Activated CD8-positive, alpha-beta T cell treated with anti-CD3 and anti-CD28 coated beads for 36 hours (primary cell): ENCODE results near the gene NUP98. TPM values are rescaled to one million over a fixed set of nuclear protein-coding genes. Genes with fewer than 3 reads are reported as not detected.
"Not testable (repeated sequence)": the region's sequence is repeated elsewhere in the genome, so short reads cannot be mapped to it uniquely, and the experiment has no call there.

Experiments used
- ATAC-seq: fragments of 200-7000 bp; cut with Tn5 transposase; one replicate; pipeline ENCODE4 v1.10.0; 2021; ENCODE audit warnings: mild to moderate bottlenecking, moderate library complexity
- CTCF ChIA-PET: fragments of 350-600 bp; sonication (Branson Sonifier 250); formaldehyde crosslinking; loops from one replicate; lab custom pipeline; 2021; ENCODE audit warnings: antibody characterized with exemption; lab: Charles Lee
- POLR2A ChIA-PET: fragments of 350-600 bp; sonication (Branson Sonifier 250); formaldehyde crosslinking; loops from one replicate; lab custom pipeline; 2021; ENCODE audit warnings: antibody characterized with exemption; lab: Charles Lee
- DNase-seq: peaks from one replicate; pipeline ENCODE4 v3.0.0-alpha.2; 2020
- H3K27ac Mint-ChIP-seq: one replicate; pipeline ENCODE4 v1.8.0; 2021; ENCODE audit warnings: mild to moderate bottlenecking, mixed read lengths
- H3K27me3 Mint-ChIP-seq: one replicate; pipeline ENCODE4 v1.8.0; 2021; ENCODE audit warnings: mixed read lengths
- H3K36me3 Mint-ChIP-seq: one replicate; pipeline ENCODE4 v1.8.0; 2021; ENCODE audit warnings: low read depth, mixed read lengths
- H3K4me1 Mint-ChIP-seq: one replicate; pipeline ENCODE4 v1.8.0; 2021; ENCODE audit warnings: low read depth, mixed read lengths
- H3K4me3 Mint-ChIP-seq: one replicate; pipeline ENCODE4 v1.8.0; 2021; ENCODE audit warnings: mild to moderate bottlenecking, moderate library complexity, mixed read lengths
- H3K9me3 Mint-ChIP-seq: one replicate; pipeline ENCODE4 v1.8.0; 2021; ENCODE audit warnings: mixed read lengths
- CTCF ChIP-seq: fragments of 200-600 bp; IDR thresholded peaks from one replicate; pipeline ENCODE4 v1.8.0; 2022; ENCODE audit warnings: antibody characterized with exemption, mild to moderate bottlenecking
- intact Hi-C: fragments of 100-400 bp; cut with micrococcal nuclease; formaldehyde crosslinking; loops from one replicate; pipeline ENCODE4 v1.10.0; 2022
- total RNA-seq, 2 experiments: library from RNA; stranded (reverse); gene quantifications; one replicate each; pipeline ENCODE4 v1.2.3, GENCODE V29; 2021

NUP98 gene
- total RNA-seq, 2 experiments from 2014 or later: 88.4 to 89.9 TPM

- TF ChIP-seq CTCF: no peak
- H3K9me3 Mint-ChIP-seq: no peaks in the 10 kb centered on the region
- peaks cover 31% of the 10 kb centered on the region for H3K36me3 Mint-ChIP-seq
- ChIA-PET POLR2A (interaction anchor here (0.6 kb wide), 1 partner anchor 234 kb away, joined by 3 read pairs; no protein-coding TSS in a partner anchor), CTCF (interaction anchor here (1.0 to 1.1 kb wide), 2 partner anchors 16 to 27 kb away, joined by 3 to 4 read pairs; no protein-coding TSS in a partner anchor)
- intact Hi-C loops: no loop called here
- H3K4me1 Mint-ChIP-seq: peaks cover 27% of the 10 kb centered on the region
- DNase-seq (no peak), ATAC-seq (no peak)
- no peak overlapping the region for H3K27ac Mint-ChIP-seq
- no peak overlapping the region for H3K4me3 Mint-ChIP-seq
- H3K27me3 Mint-ChIP-seq: no peaks in the 10 kb centered on the region
Measured at GRCh38 chr11:3822312-3822711, 25.0 kb upstream of the NUP98 start.

GRCh38 chr11:3820971-3821370, 23.6 kb upstream of the NUP98 start:
- H3K36me3 Mint-ChIP-seq: peaks cover 21% of the 10 kb centered on the region
- CTCF ChIA-PET: interaction anchor here (0.6 to 3.8 kb wide), 3 partner anchors 13 to 252 kb away, joined by 3 to 32 read pairs (median 9); partner anchors contain the start of gene PGAP2
- intact Hi-C loops: no loop called here
- POLR2A ChIA-PET: interaction anchor here (0.9 kb wide), 1 partner anchor 16 kb away, joined by 3 read pairs; no protein-coding TSS in a partner anchor
- peaks cover 19% of the 10 kb centered on the region for H3K4me1 Mint-ChIP-seq
- no peak for TF ChIP-seq CTCF
- H3K4me3 Mint-ChIP-seq: no peak overlapping the region
- DNase-seq (no peak), ATAC-seq (no peak)
- H3K27ac Mint-ChIP-seq: no peak overlapping the region
- H3K27me3 Mint-ChIP-seq: no peaks in the 10 kb centered on the region
- H3K9me3 Mint-ChIP-seq: no peaks in the 10 kb centered on the region

- Mint-ChIP-seq H3K4me3 (no peak overlapping the region), H3K9me3 (no peaks in the 10 kb centered on the region), H3K27ac (no peak overlapping the region), H3K4me1 (no peaks in the 10 kb centered on the region), H3K36me3 (peaks cover 8% of the 10 kb centered on the region), H3K27me3 (no peaks in the 10 kb centered on the region)
- intact Hi-C loops: no loop called here
- ChIA-PET CTCF (interaction anchor here (1.1 to 3.8 kb wide), 3 partner anchors 9 to 255 kb away, joined by 4 to 32 read pairs (median 8); partner anchors contain the start of gene PGAP2), POLR2A (interaction anchor here (1.3 to 1.8 kb wide), 2 partner anchors 11 to 37 kb away, joined by 3 to 4 read pairs; no protein-coding TSS in a partner anchor)
- TF ChIP-seq CTCF: no peak
- DNase-seq (no peak), ATAC-seq (no peak)
Measured at GRCh38 chr11:3817181-3817800, 19.9 kb upstream of the NUP98 start.

- ATAC-seq (no peak), DNase-seq (no peak)
- H3K36me3 Mint-ChIP-seq: peaks cover 8% of the 10 kb centered on the region
- H3K9me3 Mint-ChIP-seq: no peaks in the 10 kb centered on the region
- ChIA-PET POLR2A (interaction anchor here (1.3 to 1.8 kb wide), 2 partner anchors 12 to 38 kb away, joined by 3 to 4 read pairs; no protein-coding TSS in a partner anchor), CTCF (interaction anchor here (1.1 to 2.6 kb wide), 2 partner anchors 9 to 256 kb away, joined by 4 to 8 read pairs; partner anchors contain the start of gene PGAP2)
- no peak overlapping the region for H3K27ac Mint-ChIP-seq
- no peaks in the 10 kb centered on the region for H3K27me3 Mint-ChIP-seq
- intact Hi-C loops: no loop called here
- no peak overlapping the region for H3K4me3 Mint-ChIP-seq
- H3K4me1 Mint-ChIP-seq: no peaks in the 10 kb centered on the region
- TF ChIP-seq CTCF: no peak
Measured at GRCh38 chr11:3816673-3817072, 19.3 kb upstream of the NUP98 start.

GRCh38 chr11:3815845-3816244, 18.5 kb upstream of the NUP98 start:
- CTCF ChIA-PET: interaction anchor here (2.6 kb wide), 1 partner anchor 257 kb away, joined by 8 read pairs; no protein-coding TSS in a partner anchor
- DNase-seq (no peak), ATAC-seq (no peak)
- POLR2A ChIA-PET: interaction anchor here (0.5 to 1.3 kb wide), 2 partner anchors 12 to 159 kb away, joined by 3 read pairs; no protein-coding TSS in a partner anchor
- no peak overlapping the region for H3K27ac Mint-ChIP-seq
- H3K9me3 Mint-ChIP-seq: no peaks in the 10 kb centered on the region
- H3K27me3 Mint-ChIP-seq: no peaks in the 10 kb centered on the region
- no peak for TF ChIP-seq CTCF
- H3K36me3 Mint-ChIP-seq: peaks cover 10% of the 10 kb centered on the region
- no peak overlapping the region for H3K4me3 Mint-ChIP-seq
- intact Hi-C loops: no loop called here
- H3K4me1 Mint-ChIP-seq: no peaks in the 10 kb centered on the region

- ATAC-seq, H3K36me3 Mint-ChIP-seq, H3K9me3 Mint-ChIP-seq, H3K27ac Mint-ChIP-seq, H3K4me3 Mint-ChIP-seq, intact Hi-C loops, DNase-seq, H3K4me1 Mint-ChIP-seq, H3K27me3 Mint-ChIP-seq: not testable (repeated sequence)
- ChIA-PET POLR2A (interaction anchor here (1.7 kb wide), 1 partner anchor 14 kb away, joined by 5 read pairs; no protein-coding TSS in a partner anchor), CTCF (interaction anchor here (1.1 kb wide), 1 partner anchor 40 kb away, joined by 5 read pairs; no protein-coding TSS in a partner anchor)
Measured at GRCh38 chr11:3814832-3815231, 17.5 kb upstream of the NUP98 start.
